HepG2 (cell line): ENCODE data around the gene DCAKD. TPM values are rescaled to one million over a fixed set of nuclear protein-coding genes. Genes with fewer than 3 reads are reported as not detected.
A peak's percentile ranks its signal among the peaks of the same experiment; 100 is the strongest.

Source experiments
- AHR ChIP-seq: IDR thresholded peaks from 2 replicates; pipeline ENCODE4 v1.6.1; 2018; ENCODE audit warnings: missing genetic modification reagents, missing compliant biosample characterization
- ELF1 ChIP-seq: sonication (generic); formaldehyde crosslinking; IDR thresholded peaks from 2 replicates; pipeline ENCODE4 v1.4.0; 2020; ENCODE audit warnings: missing genetic modification reagents
- GABPB1 ChIP-seq: IDR thresholded peaks from 2 replicates; pipeline ENCODE4 v1.6.1; 2016; ENCODE audit warnings: mild to moderate bottlenecking, missing genetic modification reagents, moderate library complexity, missing compliant biosample characterization
- HIC2 ChIP-seq: sonication (generic); formaldehyde crosslinking; IDR thresholded peaks from 2 replicates; pipeline ENCODE4 v1.9.0; 2022; ENCODE audit warnings: low read depth, missing genetic modification reagents
- HMG20B ChIP-seq: conservative IDR thresholded peaks from 2 replicates; pipeline ENCODE4 v1.6.1; 2016; ENCODE audit warnings: missing genetic modification reagents, missing compliant biosample characterization
- HOXA3 ChIP-seq: sonication (generic); formaldehyde crosslinking; IDR thresholded peaks from 2 replicates; pipeline ENCODE4 v1.5.0; 2020; ENCODE audit warnings: missing genetic modification reagents
- LCORL ChIP-seq, 2 experiments: fragments of 450-650 bp in 1 of 2; sonication (generic) in 1 of 2; formaldehyde crosslinking in 1 of 2; IDR thresholded peaks; 2 replicates each; pipeline versions ENCODE4 v1.5.0 to v1.6.1; 2017 to 2020; ENCODE audit warnings: antibody characterized with exemption in 1 of 2, missing genetic modification reagents in 1 of 2
- MAZ ChIP-seq, 2 experiments: sonication (generic) in 1 of 2; formaldehyde crosslinking in 1 of 2; IDR thresholded peaks; 2 replicates each; pipeline versions ENCODE4 v1.5.0 to v1.6.1; 2012 to 2020; ENCODE audit warnings: low read depth in 2 of 2, mild to moderate bottlenecking in 2 of 2, borderline replicate concordance in 1 of 2, improper control_type of control experiment in 1 of 2, low read length in 1 of 2, missing genetic modification reagents in 1 of 2, moderate library complexity in 1 of 2
- NFE2 ChIP-seq: sonication (generic); formaldehyde crosslinking; IDR thresholded peaks from 2 replicates; pipeline ENCODE4 v1.4.0; 2020; ENCODE audit warnings: missing genetic modification reagents
- PHF8 ChIP-seq: sonication (generic); formaldehyde crosslinking; IDR thresholded peaks from 2 replicates; pipeline ENCODE4 v1.5.0; 2020; ENCODE audit warnings: missing genetic modification reagents
- ZBTB38 ChIP-seq: sonication (generic); formaldehyde crosslinking; IDR thresholded peaks from 2 replicates; pipeline ENCODE4 v1.5.1; 2020; ENCODE audit warnings: mild to moderate bottlenecking, missing genetic modification reagents
- ZBTB7B ChIP-seq: sonication (generic); formaldehyde crosslinking; IDR thresholded peaks from 2 replicates; pipeline ENCODE4 v1.4.0; 2020; ENCODE audit warnings: missing genetic modification reagents
- ZFP91 ChIP-seq: sonication (generic); formaldehyde crosslinking; IDR thresholded peaks from 2 replicates; pipeline ENCODE4 v1.9.0; 2022; ENCODE audit warnings: missing genetic modification reagents, mild to moderate bottlenecking, borderline replicate concordance
- ZNF235 ChIP-seq: sonication (generic); formaldehyde crosslinking; IDR thresholded peaks from 2 replicates; pipeline ENCODE4 v1.8.1; 2023; ENCODE audit warnings: mild to moderate bottlenecking, missing genetic modification reagents, borderline replicate concordance
- ZNF251 ChIP-seq: sonication (generic); formaldehyde crosslinking; IDR thresholded peaks from 2 replicates; pipeline ENCODE4 v1.9.0; 2021; ENCODE audit warnings: mild to moderate bottlenecking, missing genetic modification reagents
- ZNF275 ChIP-seq: sonication (generic); formaldehyde crosslinking; IDR thresholded peaks from 2 replicates; pipeline ENCODE4 v1.8.0; 2022; ENCODE audit warnings: missing genetic modification reagents, mild to moderate bottlenecking, inconsistent platforms, borderline replicate concordance
- ZNF331 ChIP-seq: sonication (generic); formaldehyde crosslinking; IDR thresholded peaks from 2 replicates; pipeline ENCODE4 v1.4.0; 2020; ENCODE audit warnings: missing genetic modification reagents
- ZNF34 ChIP-seq: sonication (generic); formaldehyde crosslinking; IDR thresholded peaks from 2 replicates; pipeline ENCODE4 v1.4.0; 2020; ENCODE audit warnings: mild to moderate bottlenecking, missing genetic modification reagents, borderline replicate concordance
- ZNF460 ChIP-seq: sonication (generic); formaldehyde crosslinking; IDR thresholded peaks from 2 replicates; pipeline ENCODE4 v1.5.1; 2020; ENCODE audit warnings: missing genetic modification reagents, mild to moderate bottlenecking, borderline replicate concordance
- ZNF570 ChIP-seq: sonication (generic); formaldehyde crosslinking; IDR thresholded peaks from 2 replicates; pipeline ENCODE4 v1.4.0; 2020; ENCODE audit warnings: mild to moderate bottlenecking, missing genetic modification reagents, borderline replicate concordance
- ZNF580 ChIP-seq: IDR thresholded peaks from 2 replicates; pipeline ENCODE4 v1.6.1; 2016; ENCODE audit warnings: low read depth, borderline replicate concordance
- ZNF724P ChIP-seq: sonication (generic); formaldehyde crosslinking; IDR thresholded peaks from 2 replicates; pipeline ENCODE4 v1.8.0; 2022; ENCODE audit warnings: missing genetic modification reagents, borderline replicate concordance
- ZNF740 ChIP-seq: sonication (generic); formaldehyde crosslinking; IDR thresholded peaks from 2 replicates; pipeline ENCODE4 v1.4.0; 2020; ENCODE audit warnings: missing genetic modification reagents
- ZNF788 ChIP-seq: sonication (generic); formaldehyde crosslinking; IDR thresholded peaks from 2 replicates; pipeline ENCODE4 v1.5.0; 2020; ENCODE audit warnings: mild to moderate bottlenecking, missing genetic modification reagents, borderline replicate concordance
- polyA plus RNA-seq, 8 experiments: library from polyadenylated mRNA; depleted of rRNA in 3 of 8; stranded (reverse) in 7 of 8; unstranded in 1 of 8; fragments of >200 nt; fragmentation: Illumina TruSeq in 4 of 8; extraction: Trizol in 4 of 8; gene quantifications; 2 replicates each; pipeline versions ENCODE4 v1.2.1 to v1.2.3, GENCODE V29; 2011 to 2016; ENCODE audit warnings: low read depth in 4 of 8, missing spikeins in 1 of 8, mixed read lengths in 1 of 8; ENCODE audit not compliant: insufficient read depth in 1 of 8
- total RNA-seq, 5 experiments: library from RNA; depleted of rRNA; stranded (reverse); fragments of >200 nt; fragmentation: Illumina TruSeq; extraction: Trizol; gene quantifications; 2 replicates each; pipeline ENCODE4 v1.2.3, GENCODE V29; 2016; ENCODE audit warnings: low read depth in 1 of 5

DCAKD gene
- total and polyA plus RNA-seq, 2 of the 13 experiments (the other 11 are each of a cell fraction or from before 2014, with no cell fraction given) = 25.9 to 29.2 TPM

GRCh38 chr17:45043813-45044540 lies 7.5 kb downstream of the DCAKD start (continued):
- TF ChIP-seq ZBTB38 = peak; percentile 99
- no peak for TF ChIP-seq HIC2 (CRISPR knock-in tag)
- no peak for TF ChIP-seq ZNF275
- no peak for TF ChIP-seq NFE2 (CRISPR knock-in tag)
- TF ChIP-seq AHR (CRISPR knock-in tag) = no peak
- TF ChIP-seq MAZ (IDR thresholded peaks at IDR 0.05; ENCODE audit: borderline replicate concordance, low read depth, low read length) = no peak
- no peak for TF ChIP-seq MAZ (CRISPR knock-in tag; IDR thresholded peaks at IDR 0.05; ENCODE audit: low read depth)
- TF ChIP-seq ZNF570 = no peak
- peak; percentile 64 for TF ChIP-seq ZFP91
- TF ChIP-seq ZBTB7B (CRISPR knock-in tag) = 0 out of 2 replicates have a peak, but pooled peaks have one; percentile 32
- 0 out of 2 replicates have a peak, but pooled peaks have one; percentile 19 for TF ChIP-seq ZNF331 (CRISPR knock-in tag)
- TF ChIP-seq ZNF251 (CRISPR knock-in tag) = no peak
- TF ChIP-seq PHF8 (CRISPR knock-in tag) = peak; percentile 20; the same call in 1 of the 2 replicates
- TF ChIP-seq ELF1 = 0 out of 2 replicates have a peak, but pooled peaks have one; percentile 28
- TF ChIP-seq GABPB1 (CRISPR knock-in tag) = peak; percentile 49; the same call in 1 of the 2 replicates
- no peak for TF ChIP-seq HMG20B (CRISPR knock-in tag)
- peak; percentile 33; the same call in 1 of the 2 replicates for TF ChIP-seq ZNF788 (CRISPR knock-in tag)
- TF ChIP-seq ZNF235 (CRISPR knock-in tag) = no peak
- TF ChIP-seq LCORL (IDR thresholded peaks at IDR 0.05) = no peak
- TF ChIP-seq LCORL (CRISPR knock-in tag; IDR thresholded peaks at IDR 0.05) = peak; percentile 31; the same call in 1 of the 2 replicates
- TF ChIP-seq ZNF580 (CRISPR knock-in tag) = 0 out of 2 replicates have a peak, but pooled peaks have one; percentile 33
- no peak for TF ChIP-seq ZNF34 (CRISPR knock-in tag)
- no peak for TF ChIP-seq ZNF740
- TF ChIP-seq ZNF724P (CRISPR knock-in tag) = no peak
- peak; percentile 80 for TF ChIP-seq HOXA3
- TF ChIP-seq ZNF460 (CRISPR knock-in tag) = no peak
